Activated CD4-positive, CD25-positive, alpha-beta regulatory T cell treated with anti-CD3 and anti-CD28 coated beads, Interleukin-2, amount 50 U/mL, for 24 hours (primary cell): ENCODE data around the gene FCRLB.
A peak's percentile ranks its signal among the peaks of the same experiment; 100 is the strongest.
"Not testable (repeated sequence)": the region's sequence is repeated elsewhere in the genome, so short reads cannot be mapped to it uniquely, and the experiment has no call there.

Experiments used
- ATAC-seq, 2 donors: fragments of 150-1000 bp; cut with Tn5 transposase; one replicate each; pipeline ENCODE4 v1.10.0; 2021; ENCODE audit warnings: mild to moderate bottlenecking in 1 of 2, moderate library complexity in 1 of 2

The FCRLB gene

GRCh38 chr1:161747801-161748200 lies 26.5 kb downstream of the FCRLB start:
- ATAC-seq, result no peak

DNA sequence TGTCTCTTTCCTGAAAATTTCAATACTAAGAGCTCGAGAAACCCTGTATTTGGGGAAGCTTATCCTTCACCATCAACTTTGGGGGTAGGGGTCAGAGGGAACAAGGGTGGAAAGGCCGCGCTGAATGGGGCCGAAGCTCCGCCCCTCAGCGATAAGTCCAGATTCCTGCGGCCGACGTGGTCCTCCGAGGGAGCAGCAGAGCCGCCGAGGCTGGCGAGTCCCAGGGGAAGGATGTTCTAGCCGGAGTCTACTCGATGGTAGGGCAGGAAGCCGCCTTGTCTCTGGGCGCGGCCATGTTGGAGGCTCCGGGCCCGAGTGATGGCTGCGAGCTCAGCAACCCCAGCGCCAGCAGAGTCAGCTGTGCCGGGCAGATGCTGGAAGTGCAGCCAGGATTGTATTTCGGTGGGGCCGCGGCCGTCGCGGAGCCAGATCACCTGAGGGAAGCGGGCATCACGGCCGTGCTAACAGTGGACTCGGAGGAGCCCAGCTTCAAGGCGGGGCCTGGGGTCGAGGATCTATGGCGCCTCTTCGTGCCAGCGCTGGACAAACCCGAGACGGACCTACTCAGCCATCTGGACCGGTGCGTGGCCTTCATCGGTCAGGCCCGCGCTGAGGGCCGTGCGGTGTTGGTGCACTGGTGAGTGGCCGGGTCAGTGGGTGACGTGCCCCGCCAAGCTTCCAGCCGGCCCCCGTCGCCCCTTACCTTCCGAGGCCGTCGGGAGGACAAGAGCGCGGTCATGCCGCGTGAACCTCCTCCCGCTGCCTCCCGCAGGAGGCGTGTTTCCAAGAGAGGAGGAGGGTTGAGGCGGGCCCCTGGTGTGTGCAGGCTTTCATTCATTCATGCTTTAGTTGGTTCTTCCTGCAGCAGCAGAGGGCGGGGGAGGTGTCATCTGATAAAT lies 28.4 kb downstream of the FCRLB start, which contains the start of gene DUSP12:
Gene DUSP12 (plus strand): TSS at position 278 of the 899 bp plus-strand sequence. CDS start 16 bp downstream, at position 294.
- peak; percentile 97 to 98 for ATAC-seq

GRCh38 chr1:161763522-161764098 lies 42.3 kb downstream of the FCRLB start:
- ATAC-seq, result peak; percentile 30 to 36

DNA sequence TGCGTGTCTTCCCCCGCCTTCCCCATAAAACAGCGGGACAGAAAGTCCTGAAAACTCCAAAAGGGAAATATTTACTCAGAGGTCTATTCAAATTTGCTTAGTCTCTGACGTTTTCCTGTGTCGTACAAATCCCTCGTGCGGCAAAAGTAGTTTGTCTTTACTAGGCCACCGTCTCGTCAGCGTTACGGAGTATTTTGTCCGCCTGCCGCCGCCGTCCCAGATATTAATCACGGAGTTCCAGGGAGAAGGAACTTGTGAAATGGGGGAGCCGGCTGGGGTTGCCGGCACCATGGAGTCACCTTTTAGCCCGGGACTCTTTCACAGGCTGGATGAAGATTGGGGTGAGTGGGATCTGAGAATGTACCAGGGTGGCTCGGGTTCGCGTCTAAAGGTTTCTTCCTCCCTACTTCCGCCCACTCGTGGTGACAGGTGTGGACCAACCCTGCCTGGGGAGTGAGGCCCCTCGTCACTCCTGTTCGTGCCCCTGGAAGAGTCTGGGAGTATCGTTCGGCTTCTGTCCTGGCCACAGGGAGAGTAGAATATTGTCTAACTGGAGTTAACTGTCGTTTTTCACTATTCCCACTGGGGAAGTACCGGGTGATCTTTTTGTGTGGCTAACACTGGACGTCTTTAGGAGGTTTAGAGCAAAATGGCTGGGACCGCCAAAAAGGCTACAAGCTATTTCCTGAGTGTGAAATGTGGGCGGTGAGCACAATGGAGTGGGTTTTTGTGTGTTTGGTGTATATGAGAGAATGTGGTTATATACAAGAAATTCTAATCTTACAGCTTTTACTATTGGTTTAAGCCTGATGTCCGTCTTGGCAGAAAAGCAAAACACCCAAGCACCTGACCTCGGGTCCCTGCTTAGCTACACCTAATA lies 45.0 kb downstream of the FCRLB start, which contains the start of gene ATF6:
Gene ATF6 (plus strand): TSS at position 219 of the 880 bp plus-strand sequence. CDS start 41 bp downstream, at position 260.
- peak; percentile 72 to 74 for ATAC-seq

- ATAC-seq, result no peak
Measured at GRCh38 chr1:161768461-161768860, 47.1 kb downstream of the FCRLB start.

- ATAC-seq, result no peak
Measured at GRCh38 chr1:161768986-161769672, 47.8 kb downstream of the FCRLB start.

DNA sequence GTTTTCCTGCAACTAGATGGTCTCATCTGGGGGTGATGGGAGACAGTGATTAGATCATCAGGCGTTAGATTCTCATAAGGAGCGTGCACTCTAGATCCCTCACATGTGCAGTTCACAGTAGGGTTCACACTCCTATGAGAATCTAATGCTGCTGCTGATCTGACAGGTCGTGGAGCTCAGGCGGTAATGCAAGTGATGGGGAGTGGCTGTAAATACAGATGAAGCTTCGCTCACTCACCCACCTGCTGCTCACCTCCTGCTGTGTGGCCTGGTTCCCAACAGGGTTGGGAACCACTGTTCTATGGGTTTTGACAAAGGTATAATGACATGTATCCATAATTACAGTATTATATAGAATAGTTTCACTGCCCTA lies 48.3 kb downstream of the FCRLB start:
- ATAC-seq, result not testable (repeated sequence)

DNA sequence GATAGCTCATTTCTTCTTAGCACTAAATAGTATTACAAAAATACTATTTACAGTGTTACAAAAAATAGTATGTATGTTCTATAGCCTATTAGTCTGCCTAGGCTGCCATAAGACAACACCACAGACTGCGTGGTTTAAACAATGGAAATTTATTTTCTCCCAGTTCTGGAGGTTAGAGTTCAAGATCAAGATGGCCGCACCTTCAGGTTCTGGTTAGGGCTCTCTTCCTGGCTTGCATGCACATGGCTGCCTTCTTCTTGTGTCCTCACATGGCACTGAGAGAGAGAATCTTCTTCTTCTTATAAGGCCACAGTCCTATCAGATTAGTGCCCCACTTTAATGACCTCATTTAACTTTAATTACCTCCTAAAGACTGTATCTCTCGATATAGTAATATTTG lies 48.9 kb downstream of the FCRLB start:
- no peak for ATAC-seq

- no peak for ATAC-seq
Measured at GRCh38 chr1:161771161-161771560, 49.8 kb downstream of the FCRLB start.

GRCh38 chr1:161771973-161772372 lies 50.6 kb downstream of the FCRLB start:
- ATAC-seq, result no peak

DNA sequence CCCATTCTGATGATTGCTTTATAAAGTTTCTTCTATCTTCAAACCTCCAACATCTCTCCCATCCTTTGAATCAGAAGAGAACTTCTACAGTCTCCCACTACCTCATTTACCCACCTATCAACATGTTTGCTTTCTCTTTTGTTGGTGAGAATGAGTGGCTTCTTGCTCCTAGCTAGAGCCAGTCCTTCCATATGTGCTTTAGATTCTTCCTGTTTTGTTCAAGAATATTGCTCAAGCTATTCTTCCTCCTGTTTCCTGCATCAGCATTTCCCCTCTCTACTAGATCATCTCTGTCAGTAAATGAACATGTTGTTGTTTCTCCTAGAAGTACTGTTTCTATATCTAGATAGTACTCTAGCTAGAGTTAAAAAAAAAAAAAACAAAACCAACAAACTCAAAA lies 51.1 kb downstream of the FCRLB start:
- ATAC-seq, result no peak

GRCh38 chr1:161773791-161774190 lies 52.4 kb downstream of the FCRLB start:
- ATAC-seq, result no peak

DNA sequence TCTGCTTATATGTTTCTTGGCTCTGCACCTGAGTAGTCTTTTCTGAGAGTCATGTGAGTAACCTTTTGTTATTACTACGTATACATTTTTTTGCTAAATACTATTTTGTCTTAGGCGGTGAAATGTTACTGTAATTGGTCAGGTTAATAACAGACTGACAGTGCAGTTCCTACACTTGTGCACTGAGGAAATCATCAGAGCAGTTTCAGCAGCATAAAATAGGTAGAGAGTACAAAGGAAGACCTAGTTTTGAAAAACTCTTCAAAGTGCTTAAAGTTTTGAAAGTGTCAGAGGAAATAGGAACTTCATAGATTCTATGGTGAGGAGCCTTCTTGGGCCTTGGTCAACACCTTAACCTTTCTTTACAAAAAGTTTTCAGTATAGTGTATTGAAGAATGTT lies 55.9 kb downstream of the FCRLB start:
- ATAC-seq, result peak in 1 of 2 donors; percentile 48
